Adipocyte (in vitro differentiated cells): ENCODE measurements around the gene ERC1.
A peak's percentile ranks its signal among the peaks of the same experiment; 100 is the strongest.

Source experiments
- DNase-seq: peaks from one replicate; pipeline ENCODE4 v3.0.0-alpha.2; 2015; ENCODE audit warnings: low read depth
- H3K27me3 ChIP-seq: replicated peaks from 2 replicates; pipeline ENCODE4 v1.7.0; 2013; ENCODE audit warnings: mild to moderate bottlenecking, low read length, moderate library complexity; ENCODE audit not compliant: control insufficient read depth, insufficient read depth
- H3K36me3 ChIP-seq: 2 replicates; pipeline ENCODE4 v1.7.0; 2013; ENCODE audit warnings: low read length, mild to moderate bottlenecking, moderate library complexity; ENCODE audit not compliant: control insufficient read depth, insufficient read depth, severe bottlenecking
- H3K4me1 ChIP-seq: 2 replicates; pipeline ENCODE4 v1.7.0; 2013; ENCODE audit warnings: mild to moderate bottlenecking, low read length, moderate library complexity; ENCODE audit not compliant: control insufficient read depth, insufficient read depth
- H3K4me3 ChIP-seq: 2 replicates; pipeline ENCODE4 v1.7.0; 2013; ENCODE audit warnings: mild to moderate bottlenecking, low read length, moderate library complexity
- H3K9ac ChIP-seq: 2 replicates; pipeline ENCODE4 v1.7.0; 2013; ENCODE audit warnings: mild to moderate bottlenecking, low read length, moderate library complexity
- H3K9me3 ChIP-seq: 2 replicates; pipeline ENCODE4 v1.7.0; 2013; ENCODE audit warnings: mild to moderate bottlenecking, low read length, moderate library complexity; ENCODE audit not compliant: control insufficient read depth

The ERC1 gene

GRCh38 chr12:1479645-1480044, 488.6 kb downstream of the ERC1 start:
- no peak overlapping the region for H3K4me3 ChIP-seq
- no peak for DNase-seq
- peaks cover 18% of the 10 kb centered on the region for H3K4me1 ChIP-seq
- H3K27me3 ChIP-seq: no peaks in the 10 kb centered on the region
- H3K9me3 ChIP-seq: no peaks in the 10 kb centered on the region
- H3K36me3 ChIP-seq: no peaks in the 10 kb centered on the region
- H3K9ac ChIP-seq: no peak overlapping the region

GRCh38 chr12:1481326-1481725, 490.3 kb downstream of the ERC1 start:
- no peaks in the 10 kb centered on the region for H3K9me3 ChIP-seq
- H3K4me3 ChIP-seq: no peak overlapping the region
- no peak overlapping the region for H3K9ac ChIP-seq
- H3K27me3 ChIP-seq: no peaks in the 10 kb centered on the region
- peak; percentile 45 for DNase-seq
- no peaks in the 10 kb centered on the region for H3K36me3 ChIP-seq
- peaks cover 9% of the 10 kb centered on the region for H3K4me1 ChIP-seq

- Histone ChIP-seq H3K4me3 (no peak overlapping the region), H3K9ac (no peak overlapping the region), H3K27me3 (no peaks in the 10 kb centered on the region), H3K4me1 (peaks cover 9% of the 10 kb centered on the region), H3K36me3 (no peaks in the 10 kb centered on the region), H3K9me3 (no peaks in the 10 kb centered on the region)
- no peak for DNase-seq
Observed at GRCh38 chr12:1481906-1482305, 490.9 kb downstream of the ERC1 start.

- peaks cover 31% of the 10 kb centered on the region for H3K36me3 ChIP-seq
- H3K9me3 ChIP-seq: no peaks in the 10 kb centered on the region
- no peak overlapping the region for H3K4me3 ChIP-seq
- H3K27me3 ChIP-seq: no peaks in the 10 kb centered on the region
- no peaks in the 10 kb centered on the region for H3K4me1 ChIP-seq
- DNase-seq: peak; percentile 54
- no peak overlapping the region for H3K9ac ChIP-seq
Observed at GRCh38 chr12:1488908-1489381, 497.9 kb downstream of the ERC1 start.

GRCh38 chr12:1491983-1492697, 501.1 kb downstream of the ERC1 start:
- H3K4me1 ChIP-seq: peaks cover 14% of the 10 kb centered on the region
- H3K9ac ChIP-seq: no peak overlapping the region
- no peaks in the 10 kb centered on the region for H3K27me3 ChIP-seq
- no peaks in the 10 kb centered on the region for H3K9me3 ChIP-seq
- no peak overlapping the region for H3K4me3 ChIP-seq
- peaks cover 31% of the 10 kb centered on the region for H3K36me3 ChIP-seq
- no peak for DNase-seq

GRCh38 chr12:1493781-1494565, 502.9 kb downstream of the ERC1 start:
- Histone ChIP-seq H3K9me3 (no peaks in the 10 kb centered on the region), H3K4me1 (peaks cover 22% of the 10 kb centered on the region), H3K4me3 (no peak overlapping the region), H3K36me3 (peaks cover 31% of the 10 kb centered on the region), H3K9ac (no peak overlapping the region), H3K27me3 (no peaks in the 10 kb centered on the region)
- DNase-seq: no peak

GRCh38 chr12:1494856-1495255, 503.8 kb downstream of the ERC1 start:
- H3K27me3 ChIP-seq: no peaks in the 10 kb centered on the region
- no peaks in the 10 kb centered on the region for H3K9me3 ChIP-seq
- peaks cover 22% of the 10 kb centered on the region for H3K4me1 ChIP-seq

GRCh38 chr12:1496162-1496900, 505.3 kb downstream of the ERC1 start:
- H3K4me3 ChIP-seq: peak overlapping the region; percentile 72
- peak overlapping the region; percentile 72 for H3K9ac ChIP-seq
- DNase-seq: peak; percentile 45
- peaks cover 28% of the 10 kb centered on the region for H3K4me1 ChIP-seq
- H3K36me3 ChIP-seq: peaks cover 14% of the 10 kb centered on the region
- H3K27me3 ChIP-seq: no peaks in the 10 kb centered on the region
- no peaks in the 10 kb centered on the region for H3K9me3 ChIP-seq

More at GRCh38 chr12:1494856-1495255, 503.8 kb downstream of the ERC1 start:
- no peak for DNase-seq
- H3K4me3 ChIP-seq: no peak overlapping the region
- H3K9ac ChIP-seq: no peak overlapping the region
- peaks cover 28% of the 10 kb centered on the region for H3K36me3 ChIP-seq

- Histone ChIP-seq H3K4me1 (peaks cover 30% of the 10 kb centered on the region), H3K36me3 (peaks cover 6% of the 10 kb centered on the region), H3K4me3 (peak overlapping the region; percentile 72), H3K27me3 (no peaks in the 10 kb centered on the region), H3K9ac (peak overlapping the region; percentile 72), H3K9me3 (no peaks in the 10 kb centered on the region)
- no peak for DNase-seq
Observed at GRCh38 chr12:1497161-1497560, 506.1 kb downstream of the ERC1 start.

GRCh38 chr12:1498199-1498740, 507.2 kb downstream of the ERC1 start:
- H3K9me3 ChIP-seq: no peaks in the 10 kb centered on the region
- no peak overlapping the region for H3K9ac ChIP-seq
- H3K4me3 ChIP-seq: no peak overlapping the region
- DNase-seq: no peak
- no peaks in the 10 kb centered on the region for H3K36me3 ChIP-seq
- H3K27me3 ChIP-seq: no peaks in the 10 kb centered on the region
- H3K4me1 ChIP-seq: peaks cover 39% of the 10 kb centered on the region

- DNase-seq: no peak
- H3K4me1 ChIP-seq: peaks cover 39% of the 10 kb centered on the region
- H3K9me3 ChIP-seq: no peaks in the 10 kb centered on the region
- no peaks in the 10 kb centered on the region for H3K36me3 ChIP-seq
- H3K27me3 ChIP-seq: no peaks in the 10 kb centered on the region
- no peak overlapping the region for H3K9ac ChIP-seq
- no peak overlapping the region for H3K4me3 ChIP-seq
Observed at GRCh38 chr12:1499351-1499750, 508.3 kb downstream of the ERC1 start.
